ENCODE measurements around the gene FUT6.

The FUT6 gene

DNA sequence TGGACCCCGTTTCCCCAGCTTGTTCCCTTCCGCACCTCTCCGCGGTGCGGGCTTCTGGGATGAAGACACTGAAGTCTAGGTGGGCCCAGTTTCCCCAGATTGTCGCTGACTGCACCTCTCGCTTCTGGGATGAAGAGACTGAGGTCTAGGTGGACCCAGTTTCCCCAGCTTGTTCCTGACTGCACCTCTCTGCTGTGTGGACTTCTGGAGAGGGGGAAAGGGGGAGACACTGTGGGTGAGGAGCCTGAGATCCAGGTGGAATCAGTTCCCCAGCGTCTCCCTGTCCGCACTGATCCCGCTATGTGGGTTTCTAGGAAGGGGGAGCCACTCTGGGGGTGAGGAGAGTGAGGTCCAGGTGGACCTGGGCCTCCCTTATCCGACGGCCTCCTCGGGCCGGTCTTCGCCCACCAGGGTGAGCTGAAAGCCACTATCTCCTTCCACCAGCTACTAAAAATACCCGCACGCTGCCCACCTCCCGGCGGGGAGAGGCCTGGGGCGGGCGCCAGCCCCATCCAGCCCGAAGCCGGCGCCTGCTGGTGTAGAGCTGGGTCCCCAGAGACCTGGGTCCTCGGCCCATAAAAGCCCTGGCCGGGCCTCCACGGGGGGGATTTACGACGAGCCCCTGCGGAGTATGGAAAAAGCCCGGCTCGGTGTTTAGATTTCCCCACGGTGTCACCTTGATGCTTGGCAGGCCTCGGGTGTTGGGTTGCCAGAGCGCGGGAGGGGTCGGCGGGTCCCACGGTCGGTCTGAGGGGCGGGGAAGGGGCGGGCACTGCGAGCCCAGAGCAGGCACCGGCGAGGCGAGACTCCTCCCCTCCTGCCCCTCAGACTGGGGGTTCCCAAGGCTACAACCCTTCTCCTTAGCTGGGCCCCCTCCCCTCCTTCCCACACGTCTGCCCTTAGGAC is 10.6 kb downstream of the FUT6 start:
- Histone ChIP-seq H3K4me2 (ENCODE audit: low read length) (peak overlapping the region; percentile 40), H3K27me3 (ENCODE audit: insufficient read depth, low read length) (peaks cover 9% of the 10 kb centered on the region; the same call in 1 of the 2 replicates), H3K27ac (ENCODE audit: low read depth, low read length, poor library complexity, severe bottlenecking) (no peak overlapping the region), H3K9me2 (ENCODE audit: low read depth, low read length) (no peaks in the 10 kb centered on the region), H3K9ac (ENCODE audit: low read length) (peak overlapping the region; percentile 40; the same call in 1 of the 2 replicates), H4K20me1 (ENCODE audit: insufficient read depth, low read length) (no peaks in the 10 kb centered on the region), H2AFZ (ENCODE audit: low read length) (no peak overlapping the region), H3K79me2 (ENCODE audit: insufficient read depth, low read length) (no peaks in the 10 kb centered on the region), H3K4me3 (ENCODE audit: low read depth, low read length, poor library complexity, severe bottlenecking) (peak overlapping the region; percentile 40), H3K4me1 (ENCODE audit: insufficient read depth, low read length, severe bottlenecking) (peaks cover 29% of the 10 kb centered on the region), H3K9me3 (ENCODE audit: low read length) (no peaks in the 10 kb centered on the region), H3K36me3 (ENCODE audit: insufficient read depth, low read length) (no peaks in the 10 kb centered on the region), H3F3A (ENCODE audit: insufficient read depth, low read length) (0 out of 2 replicates have a peak, but pooled peaks cover 5% of the 10 kb centered on the region)
- TF ChIP-seq, protein P1, sequence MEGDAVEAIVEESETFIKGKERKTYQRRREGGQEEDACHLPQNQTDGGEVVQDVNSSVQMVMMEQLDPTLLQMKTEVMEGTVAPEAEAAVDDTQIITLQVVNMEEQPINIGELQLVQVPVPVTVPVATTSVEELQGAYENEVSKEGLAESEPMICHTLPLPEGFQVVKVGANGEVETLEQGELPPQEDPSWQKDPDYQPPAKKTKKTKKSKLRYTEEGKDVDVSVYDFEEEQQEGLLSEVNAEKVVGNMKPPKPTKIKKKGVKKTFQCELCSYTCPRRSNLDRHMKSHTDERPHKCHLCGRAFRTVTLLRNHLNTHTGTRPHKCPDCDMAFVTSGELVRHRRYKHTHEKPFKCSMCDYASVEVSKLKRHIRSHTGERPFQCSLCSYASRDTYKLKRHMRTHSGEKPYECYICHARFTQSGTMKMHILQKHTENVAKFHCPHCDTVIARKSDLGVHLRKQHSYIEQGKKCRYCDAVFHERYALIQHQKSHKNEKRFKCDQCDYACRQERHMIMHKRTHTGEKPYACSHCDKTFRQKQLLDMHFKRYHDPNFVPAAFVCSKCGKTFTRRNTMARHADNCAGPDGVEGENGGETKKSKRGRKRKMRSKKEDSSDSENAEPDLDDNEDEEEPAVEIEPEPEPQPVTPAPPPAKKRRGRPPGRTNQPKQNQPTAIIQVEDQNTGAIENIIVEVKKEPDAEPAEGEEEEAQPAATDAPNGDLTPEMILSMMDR (IDR thresholded peaks at IDR 0.05; ENCODE audit: low read length): no peak
- no peak for TF ChIP-seq EZH2 (IDR thresholded peaks at IDR 0.05; ENCODE audit: borderline replicate concordance, low read length)

DNA sequence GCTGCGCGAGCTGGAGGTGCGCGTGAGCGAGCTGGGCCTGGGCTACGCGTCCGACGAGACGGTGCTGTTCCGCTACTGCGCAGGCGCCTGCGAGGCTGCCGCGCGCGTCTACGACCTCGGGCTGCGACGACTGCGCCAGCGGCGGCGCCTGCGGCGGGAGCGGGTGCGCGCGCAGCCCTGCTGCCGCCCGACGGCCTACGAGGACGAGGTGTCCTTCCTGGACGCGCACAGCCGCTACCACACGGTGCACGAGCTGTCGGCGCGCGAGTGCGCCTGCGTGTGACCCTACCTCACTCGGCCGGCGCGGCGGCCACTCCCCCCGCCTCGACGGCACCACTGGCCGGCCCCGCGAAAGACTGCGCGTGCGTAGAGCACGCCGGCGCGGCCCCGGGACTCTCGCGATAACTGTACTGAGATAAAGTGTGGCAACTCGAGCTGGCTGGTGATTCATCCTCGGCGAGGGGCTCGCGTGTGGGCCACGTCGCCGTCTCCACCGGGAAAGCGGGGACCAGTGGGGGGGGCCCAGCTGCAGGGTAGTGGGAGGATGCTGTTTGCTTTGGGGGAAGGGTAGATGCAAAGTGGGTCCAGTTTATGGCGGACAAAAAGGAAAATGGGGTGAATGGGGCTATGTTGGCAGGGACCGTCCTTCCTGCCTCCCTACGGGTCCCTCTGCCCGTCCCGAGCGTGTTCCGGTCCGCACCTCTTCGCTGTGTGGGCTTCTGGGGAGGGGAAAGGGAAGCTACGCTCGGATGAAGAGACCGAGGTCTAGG is 11.4 kb downstream of the FUT6 start:
- 0 out of 2 replicates have a peak, but pooled peaks cover 5% of the 10 kb centered on the region for H3F3A ChIP-seq (ENCODE audit: insufficient read depth, low read length)
- H3K4me2 ChIP-seq (ENCODE audit: low read length): peak overlapping the region; percentile 40
- H3K36me3 ChIP-seq (ENCODE audit: insufficient read depth, low read length): no peaks in the 10 kb centered on the region
- H2AFZ ChIP-seq (ENCODE audit: low read length): no peak overlapping the region
- H3K9me2 ChIP-seq (ENCODE audit: low read depth, low read length): no peaks in the 10 kb centered on the region
- H3K9ac ChIP-seq (ENCODE audit: low read length): peak overlapping the region; percentile 40; the same call in 1 of the 2 replicates
- H3K9me3 ChIP-seq (ENCODE audit: low read length): no peaks in the 10 kb centered on the region
- H4K20me1 ChIP-seq (ENCODE audit: insufficient read depth, low read length): no peaks in the 10 kb centered on the region
- H3K79me2 ChIP-seq (ENCODE audit: insufficient read depth, low read length): no peaks in the 10 kb centered on the region
- H3K4me1 ChIP-seq (ENCODE audit: insufficient read depth, low read length, severe bottlenecking): peaks cover 29% of the 10 kb centered on the region
- peak overlapping the region; percentile 40 for H3K4me3 ChIP-seq (ENCODE audit: low read depth, low read length, poor library complexity, severe bottlenecking)
- H3K27me3 ChIP-seq (ENCODE audit: insufficient read depth, low read length): 0 out of 2 replicates have a peak, but pooled peaks cover 9% of the 10 kb centered on the region
- H3K27ac ChIP-seq (ENCODE audit: low read depth, low read length, poor library complexity, severe bottlenecking): no peak overlapping the region
- no peak for TF ChIP-seq EZH2 (IDR thresholded peaks at IDR 0.05; ENCODE audit: borderline replicate concordance, low read length)
- TF ChIP-seq, protein P1 (IDR thresholded peaks at IDR 0.05; ENCODE audit: low read length): no peak

DNA sequence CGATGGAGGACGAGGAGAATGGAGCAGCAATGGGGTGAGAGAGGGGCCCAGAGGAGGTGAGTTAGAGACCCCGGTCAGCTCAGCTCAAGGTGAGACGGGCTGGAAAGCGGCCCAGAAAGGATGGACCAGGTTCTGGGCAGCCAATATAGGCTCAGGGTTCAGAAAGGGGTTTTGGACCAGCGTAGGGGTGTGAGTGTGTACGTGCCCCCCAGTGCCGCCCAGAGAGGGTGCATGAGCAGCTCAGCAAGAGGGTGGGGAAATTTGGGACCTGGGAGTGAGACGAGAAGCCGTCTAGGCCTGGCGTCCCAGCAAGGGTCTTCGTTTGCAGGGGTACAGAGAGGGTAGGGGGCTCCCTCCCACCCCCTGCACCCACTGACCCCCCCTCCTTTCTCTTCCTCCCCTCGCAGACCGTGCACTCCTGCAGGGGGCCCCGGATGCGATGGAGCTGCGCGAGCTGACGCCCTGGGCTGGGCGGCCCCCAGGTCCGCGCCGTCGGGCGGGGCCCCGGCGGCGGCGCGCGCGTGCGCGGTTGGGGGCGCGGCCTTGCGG is 12.1 kb downstream of the FUT6 start:
- Histone ChIP-seq H3K27ac (ENCODE audit: low read depth, low read length, poor library complexity, severe bottlenecking) (peak overlapping the region; percentile 46), H3K9me3 (ENCODE audit: low read length) (no peaks in the 10 kb centered on the region)

More for the DNA sequence above, 12.1 kb downstream of the FUT6 start:
- H3K36me3 ChIP-seq (ENCODE audit: insufficient read depth, low read length): no peaks in the 10 kb centered on the region
- 0 out of 2 replicates have a peak, but pooled peaks cover 5% of the 10 kb centered on the region for H3F3A ChIP-seq (ENCODE audit: insufficient read depth, low read length)
- 0 out of 2 replicates have a peak, but pooled peaks cover 9% of the 10 kb centered on the region for H3K27me3 ChIP-seq (ENCODE audit: insufficient read depth, low read length)
- H3K4me2 ChIP-seq (ENCODE audit: low read length): peak overlapping the region; percentile 49
- peak overlapping the region; percentile 40 for H3K4me3 ChIP-seq (ENCODE audit: low read depth, low read length, poor library complexity, severe bottlenecking)
- TF ChIP-seq, protein P1 (IDR thresholded peaks at IDR 0.05; ENCODE audit: low read length): no peak
- TF ChIP-seq EZH2 (IDR thresholded peaks at IDR 0.05; ENCODE audit: borderline replicate concordance, low read length): no peak
- peak overlapping the region; percentile 11; the same call in 1 of the 2 replicates for H3K9ac ChIP-seq (ENCODE audit: low read length)
- no peaks in the 10 kb centered on the region for H4K20me1 ChIP-seq (ENCODE audit: insufficient read depth, low read length)
- H3K9me2 ChIP-seq (ENCODE audit: low read depth, low read length): no peaks in the 10 kb centered on the region
- H3K79me2 ChIP-seq (ENCODE audit: insufficient read depth, low read length): no peaks in the 10 kb centered on the region
- peaks cover 29% of the 10 kb centered on the region for H3K4me1 ChIP-seq (ENCODE audit: insufficient read depth, low read length, severe bottlenecking)
- H2AFZ ChIP-seq (ENCODE audit: low read length): no peak overlapping the region
